Hepatocyte (in vitro differentiated cells): Measurements from ENCODE around the gene COX4I2. TPM values are rescaled to one million over a fixed set of nuclear protein-coding genes. Genes with fewer than 3 reads are reported as not detected.

Experiments used
- DNase-seq: peaks from one replicate; pipeline ENCODE4 v3.0.0-alpha.2; 2016; ENCODE audit warnings: low spot score
- H2AFZ ChIP-seq: fragments of 200-600 bp; sonication (generic); 2 replicates; pipeline ENCODE4 v1.6.0; 2016; ENCODE audit warnings: antibody characterized with exemption, mild to moderate bottlenecking
- H3K27ac ChIP-seq: fragments of 200-600 bp; sonication (generic); 2 replicates; pipeline ENCODE4 v1.5.1; 2016; ENCODE audit warnings: mild to moderate bottlenecking
- H3K27me3 ChIP-seq: fragments of 200-600 bp; sonication (generic); 2 replicates; pipeline ENCODE4 v1.6.1; 2016
- H3K36me3 ChIP-seq: fragments of 200-600 bp; sonication (generic); replicated peaks from 2 replicates; pipeline ENCODE4 v1.5.1; 2016; ENCODE audit warnings: low read depth; ENCODE audit not compliant: insufficient read depth
- H3K4me1 ChIP-seq: fragments of 200-600 bp; sonication (generic); 2 replicates; pipeline ENCODE4 v1.5.1; 2016; ENCODE audit warnings: mild to moderate bottlenecking, moderate library complexity; ENCODE audit not compliant: insufficient read depth
- H3K4me2 ChIP-seq: fragments of 200-600 bp; sonication (generic); 2 replicates; pipeline ENCODE4 v1.6.0; 2016
- H3K4me3 ChIP-seq: fragments of 200-600 bp; sonication (generic); 2 replicates; pipeline ENCODE4 v1.5.1; 2016; ENCODE audit warnings: mild to moderate bottlenecking
- H3K79me2 ChIP-seq: fragments of 200-600 bp; sonication (generic); 2 replicates; pipeline ENCODE4 v1.6.0; 2017; ENCODE audit warnings: mild to moderate bottlenecking
- H3K9me2 ChIP-seq: fragments of 200-600 bp; sonication (generic); replicated peaks from 2 replicates; pipeline ENCODE4 v1.6.0; 2017; ENCODE audit warnings: mild to moderate bottlenecking; ENCODE audit not compliant: insufficient read depth
- H3K9me3 ChIP-seq: fragments of 200-600 bp; sonication (generic); 2 replicates; pipeline ENCODE4 v1.5.1; 2016; ENCODE audit warnings: low read depth, mild to moderate bottlenecking
- H4K20me1 ChIP-seq: fragments of 200-600 bp; sonication (generic); 2 replicates; pipeline ENCODE4 v1.6.0; 2016; ENCODE audit warnings: mild to moderate bottlenecking; ENCODE audit not compliant: insufficient read depth, poor library complexity, severe bottlenecking
- EZH2 ChIP-seq: fragments of 200-600 bp; sonication (generic); IDR thresholded peaks from 2 replicates; pipeline ENCODE4 v1.6.1; 2016; ENCODE audit warnings: antibody characterized with exemption, mild to moderate bottlenecking, borderline replicate concordance
- EZH2phosphoT487 ChIP-seq: fragments of 200-600 bp; sonication (generic); IDR thresholded peaks from one replicate; pipeline ENCODE4 v1.6.1; 2018; ENCODE audit warnings: antibody characterized with exemption, mild to moderate bottlenecking, low read depth, moderate library complexity; ENCODE audit not compliant: unreplicated experiment, severe bottlenecking
- WGBS: methylation state at CpG from one replicate; pipeline ENCODE4 v1.1.6; 2016; ENCODE audit warnings: low lambda C conversion rate; ENCODE audit errors: missing lambda C conversion rate; 5-methylcytosine and 5-hydroxymethylcytosine counted together
- microRNA-seq: library from miRNA; unstranded; fragments of <30 nt; microRNA quantifications from one replicate; pipeline ENCODE4, GENCODE V29; 2017
- polyA plus RNA-seq: library from polyadenylated mRNA; unstranded; fragments of >200 nt; fragmentation: Nextera tagmentation; extraction: Ambion mirVana; gene quantifications from 2 replicates; pipeline ENCODE4 v1.2.1, GENCODE V29; 2016
- small RNA-seq: library from RNA; depleted of rRNA; stranded (forward); fragments of <200 nt; gene quantifications from one replicate; pipeline ENCODE3, GENCODE V24; 2014
- total RNA-seq: library from RNA; depleted of rRNA; stranded (reverse); fragments of >200 nt; gene quantifications from 2 replicates; pipeline ENCODE4 v1.2.3, GENCODE V29; 2014
- TF ChIP-seq, protein P1 (sequence below): fragments of 200-600 bp; sonication (generic); IDR thresholded peaks from 2 replicates; pipeline ENCODE4 v1.5.1; 2016; ENCODE audit warnings: antibody characterized with exemption, mild to moderate bottlenecking; ENCODE audit not compliant: poor library complexity

Gene COX4I2
- total and polyA plus RNA-seq, 2 experiments from 2014 or later, result 0.37 to 3.6 TPM

- Histone ChIP-seq H3K4me2 (no peak overlapping the region), H3K79me2 (peaks cover 96% of the 10 kb centered on the region), H3K4me3 (no peak overlapping the region), H4K20me1 (peaks cover 19% of the 10 kb centered on the region), H3K36me3 (no peaks in the 10 kb centered on the region), H3K9me2 (no peaks in the 10 kb centered on the region), H3K27ac (no peak overlapping the region), H2AFZ (no peak overlapping the region), H3K4me1 (peaks cover 4% of the 10 kb centered on the region), H3K27me3 (no peaks in the 10 kb centered on the region), H3K9me3 (no peaks in the 10 kb centered on the region)
- TF ChIP-seq EZH2, result no peak
- DNase-seq, result no peak
- 97% methylated on average over 3 of the region's 3 CpGs for WGBS
Measured at GRCh38 chr20:31690124-31690666, 52.5 kb downstream of the COX4I2 start.

- H2AFZ ChIP-seq, result no peak overlapping the region
- no peak overlapping the region for H3K4me3 ChIP-seq
- 64% methylated on average over 1 of the region's 1 CpG for WGBS
- no peaks in the 10 kb centered on the region for H3K27me3 ChIP-seq
- H3K9me3 ChIP-seq, result no peaks in the 10 kb centered on the region
- no peaks in the 10 kb centered on the region for H3K9me2 ChIP-seq
- no peaks in the 10 kb centered on the region for H3K36me3 ChIP-seq
- TF ChIP-seq EZH2 (no peak), EZH2phosphoT487 (no peak)
- no peak overlapping the region for H3K4me2 ChIP-seq
- peaks cover 17% of the 10 kb centered on the region for H4K20me1 ChIP-seq
- peak overlapping the region; percentile 3 for H3K27ac ChIP-seq
- peaks cover 14% of the 10 kb centered on the region for H3K4me1 ChIP-seq
- no peak for DNase-seq
- H3K79me2 ChIP-seq, result peaks cover 96% of the 10 kb centered on the region
Measured at GRCh38 chr20:31691646-31692275, 54.0 kb downstream of the COX4I2 start.

GRCh38 chr20:31693402-31693801, 55.7 kb downstream of the COX4I2 start:
- no peaks in the 10 kb centered on the region for H3K36me3 ChIP-seq
- no peaks in the 10 kb centered on the region for H3K9me2 ChIP-seq
- no peak for TF ChIP-seq EZH2
- TF ChIP-seq, protein P1, sequence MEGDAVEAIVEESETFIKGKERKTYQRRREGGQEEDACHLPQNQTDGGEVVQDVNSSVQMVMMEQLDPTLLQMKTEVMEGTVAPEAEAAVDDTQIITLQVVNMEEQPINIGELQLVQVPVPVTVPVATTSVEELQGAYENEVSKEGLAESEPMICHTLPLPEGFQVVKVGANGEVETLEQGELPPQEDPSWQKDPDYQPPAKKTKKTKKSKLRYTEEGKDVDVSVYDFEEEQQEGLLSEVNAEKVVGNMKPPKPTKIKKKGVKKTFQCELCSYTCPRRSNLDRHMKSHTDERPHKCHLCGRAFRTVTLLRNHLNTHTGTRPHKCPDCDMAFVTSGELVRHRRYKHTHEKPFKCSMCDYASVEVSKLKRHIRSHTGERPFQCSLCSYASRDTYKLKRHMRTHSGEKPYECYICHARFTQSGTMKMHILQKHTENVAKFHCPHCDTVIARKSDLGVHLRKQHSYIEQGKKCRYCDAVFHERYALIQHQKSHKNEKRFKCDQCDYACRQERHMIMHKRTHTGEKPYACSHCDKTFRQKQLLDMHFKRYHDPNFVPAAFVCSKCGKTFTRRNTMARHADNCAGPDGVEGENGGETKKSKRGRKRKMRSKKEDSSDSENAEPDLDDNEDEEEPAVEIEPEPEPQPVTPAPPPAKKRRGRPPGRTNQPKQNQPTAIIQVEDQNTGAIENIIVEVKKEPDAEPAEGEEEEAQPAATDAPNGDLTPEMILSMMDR, result no peak
- no peak for TF ChIP-seq EZH2phosphoT487
- H3K27ac ChIP-seq, result no peak overlapping the region
- H3K4me2 ChIP-seq, result no peak overlapping the region
- no peaks in the 10 kb centered on the region for H3K9me3 ChIP-seq
- no peaks in the 10 kb centered on the region for H3K27me3 ChIP-seq
- H4K20me1 ChIP-seq, result peaks cover 17% of the 10 kb centered on the region
- no peak overlapping the region for H2AFZ ChIP-seq
- DNase-seq, result no peak
- H3K4me3 ChIP-seq, result no peak overlapping the region
- peaks cover 20% of the 10 kb centered on the region for H3K4me1 ChIP-seq
- 92% methylated on average over 6 of the region's 6 CpGs for WGBS
- H3K79me2 ChIP-seq, result peaks cover 96% of the 10 kb centered on the region

DNA sequence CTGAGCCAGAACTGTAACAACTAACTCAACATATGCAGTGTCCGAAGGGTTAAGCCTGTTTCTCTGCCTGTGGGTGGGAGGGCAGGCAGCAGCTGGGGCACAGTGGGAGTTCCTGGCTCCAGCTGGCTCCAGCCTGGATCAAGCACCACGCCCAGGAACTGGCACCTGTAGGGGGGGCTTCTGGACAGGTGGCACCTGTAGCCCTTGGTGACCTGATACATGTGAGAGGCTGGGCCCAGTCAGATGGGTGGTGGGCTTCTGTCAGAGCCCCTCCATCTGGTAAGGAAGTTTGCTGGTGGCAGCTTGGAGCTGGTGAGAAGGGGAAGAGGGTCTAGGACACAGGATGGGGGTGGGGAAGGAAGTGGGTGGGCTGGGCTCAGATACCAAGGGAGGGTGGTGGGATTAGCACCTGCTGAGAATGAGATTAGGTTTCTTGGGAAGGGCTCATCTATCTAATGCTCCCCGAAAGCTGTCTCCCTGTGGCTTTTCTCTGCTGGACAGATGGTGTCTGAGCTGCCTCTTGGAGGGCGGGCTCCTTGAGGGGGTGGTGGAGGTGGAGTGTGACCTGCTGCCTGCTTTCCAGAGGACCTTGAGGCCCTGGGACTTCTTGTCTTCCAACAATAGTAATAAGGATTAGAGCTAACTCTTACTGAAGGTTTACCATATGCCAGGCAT, 56.4 kb downstream of the COX4I2 start:
- Histone ChIP-seq H4K20me1 (peaks cover 17% of the 10 kb centered on the region), H3K9me3 (no peaks in the 10 kb centered on the region), H3K27ac (peak overlapping the region; percentile 80), H3K4me2 (no peak overlapping the region), H3K4me3 (no peak overlapping the region), H2AFZ (no peak overlapping the region), H3K36me3 (no peaks in the 10 kb centered on the region), H3K9me2 (no peaks in the 10 kb centered on the region), H3K4me1 (peaks cover 27% of the 10 kb centered on the region), H3K79me2 (peaks cover 96% of the 10 kb centered on the region), H3K27me3 (no peaks in the 10 kb centered on the region)
- no peak for DNase-seq
- TF ChIP-seq, protein P1, result no peak
- TF ChIP-seq EZH2 (no peak), EZH2phosphoT487 (no peak)
- 72% methylated on average over 4 of the region's 4 CpGs for WGBS

Small RNA genes lying within 50 kb of the gene (microRNA-seq; reads per million reads assigned to microRNA genes)
- gene MIR3193, result not detected

Small RNA genes lying within 50 kb of the gene (small RNA-seq; reads per million reads assigned to genes)
- gene MIR3193, result not detected

Other genes starting within 250 kb of the COX4I2 start
- not detected in 2 replicates for gene DEFB119, start 247.3 kb upstream of the COX4I2 start, total RNA-seq
- not detected in 2 replicates for gene DEFB119, start 247.3 kb upstream of the COX4I2 start, polyA plus RNA-seq
- gene DEFB121, start 231.7 kb upstream of the COX4I2 start, total RNA-seq, result not detected in 2 replicates
- gene DEFB121, start 231.7 kb upstream of the COX4I2 start, polyA plus RNA-seq, result not detected in 2 replicates
- not detected in 2 replicates for gene DEFB123, start 197.3 kb upstream of the COX4I2 start, total RNA-seq
- not detected in 2 replicates for gene DEFB123, start 197.3 kb upstream of the COX4I2 start, polyA plus RNA-seq
- gene DEFB124, start 162.8 kb upstream of the COX4I2 start, total RNA-seq, result not detected in 2 replicates
- not detected in 2 replicates for gene DEFB124, start 162.8 kb upstream of the COX4I2 start, polyA plus RNA-seq
- gene REM1, start 162.6 kb upstream of the COX4I2 start, total RNA-seq, result 0.08 TPM in 1 of 2 replicates, not detected in the other
- 1.1 TPM in 1 of 2 replicates, not detected in the other for gene REM1, start 162.6 kb upstream of the COX4I2 start, polyA plus RNA-seq
- gene HM13, start 123.5 kb upstream of the COX4I2 start, total RNA-seq, result 219 and 228 TPM in 2 replicates
- 460 and 461 TPM in 2 replicates for gene HM13, start 123.5 kb upstream of the COX4I2 start, polyA plus RNA-seq
- 616 and 651 TPM in 2 replicates for gene ID1, start 32.6 kb upstream of the COX4I2 start, total RNA-seq
- 310 and 388 TPM in 2 replicates for gene ID1, start 32.6 kb upstream of the COX4I2 start, polyA plus RNA-seq
- gene BCL2L1, start 85.0 kb downstream of the COX4I2 start, total RNA-seq, result 139 and 145 TPM in 2 replicates
- gene BCL2L1, start 85.0 kb downstream of the COX4I2 start, polyA plus RNA-seq, result 104 and 108 TPM in 2 replicates
- 22.9 and 23.9 TPM in 2 replicates for gene TPX2, start 101.4 kb downstream of the COX4I2 start, total RNA-seq
- 16.3 and 18.5 TPM in 2 replicates for gene TPX2, start 101.4 kb downstream of the COX4I2 start, polyA plus RNA-seq
- not detected in 2 replicates for gene MYLK2, start 181.4 kb downstream of the COX4I2 start, total RNA-seq
- 0.33 TPM in 1 of 2 replicates, not detected in the other for gene MYLK2, start 181.4 kb downstream of the COX4I2 start, polyA plus RNA-seq
- gene FOXS1, start 207.7 kb downstream of the COX4I2 start, total RNA-seq, result 0.64 and 0.87 TPM in 2 replicates
- gene FOXS1, start 207.7 kb downstream of the COX4I2 start, polyA plus RNA-seq, result 0.96 and 1.1 TPM in 2 replicates
- 23.0 and 23.5 TPM in 2 replicates for gene DUSP15, start 232.6 kb downstream of the COX4I2 start, total RNA-seq
- gene DUSP15, start 232.6 kb downstream of the COX4I2 start, polyA plus RNA-seq, result 10.2 and 12.2 TPM in 2 replicates
- 0.84 TPM in 1 of 2 replicates, not detected in the other for gene TTLL9, start 232.7 kb downstream of the COX4I2 start, total RNA-seq
- 0.18 and 0.54 TPM in 2 replicates for gene TTLL9, start 232.7 kb downstream of the COX4I2 start, polyA plus RNA-seq